ENCODE data around the gene ETV6.
A peak's percentile ranks its signal among the peaks of the same experiment; 100 is the strongest.

ETV6 gene

GRCh38 chr12:11827091-11828061 is 177.9 kb downstream of the ETV6 start:
- Mint-ChIP-seq H3K27me3 (no peaks in the 10 kb centered on the region), H3K27ac (peak overlapping the region; percentile 53), H3K36me3 (ENCODE audit: low read depth) (peaks cover 25% of the 10 kb centered on the region), H3K4me3 (no peak overlapping the region), H3K4me1 (ENCODE audit: low read depth) (peaks cover 41% of the 10 kb centered on the region), H3K9me3 (no peaks in the 10 kb centered on the region)

GRCh38 chr12:11829764-11830194 is 180.3 kb downstream of the ETV6 start:
- Mint-ChIP-seq H3K27ac (no peak overlapping the region), H3K36me3 (ENCODE audit: low read depth) (peaks cover 33% of the 10 kb centered on the region), H3K9me3 (no peaks in the 10 kb centered on the region), H3K4me3 (no peak overlapping the region), H3K4me1 (ENCODE audit: low read depth) (peaks cover 45% of the 10 kb centered on the region), H3K27me3 (no peaks in the 10 kb centered on the region)

- no peaks in the 10 kb centered on the region for H3K9me3 Mint-ChIP-seq
- H3K36me3 Mint-ChIP-seq (ENCODE audit: low read depth), result peaks cover 27% of the 10 kb centered on the region
- no peak overlapping the region for H3K27ac Mint-ChIP-seq
- H3K4me3 Mint-ChIP-seq, result no peak overlapping the region
- no peaks in the 10 kb centered on the region for H3K27me3 Mint-ChIP-seq
- peaks cover 45% of the 10 kb centered on the region for H3K4me1 Mint-ChIP-seq (ENCODE audit: low read depth)
Observed at GRCh38 chr12:11830307-11830801, 180.9 kb downstream of the ETV6 start.

- Mint-ChIP-seq H3K4me1 (ENCODE audit: low read depth) (peaks cover 49% of the 10 kb centered on the region), H3K9me3 (no peaks in the 10 kb centered on the region), H3K4me3 (no peak overlapping the region), H3K27ac (peak overlapping the region; percentile 70), H3K36me3 (ENCODE audit: low read depth) (peaks cover 17% of the 10 kb centered on the region), H3K27me3 (no peaks in the 10 kb centered on the region)
Observed at GRCh38 chr12:11832093-11832492, 182.6 kb downstream of the ETV6 start.

- no peaks in the 10 kb centered on the region for H3K9me3 Mint-ChIP-seq
- peak overlapping the region; percentile 77 for H3K27ac Mint-ChIP-seq
- peaks cover 59% of the 10 kb centered on the region for H3K4me1 Mint-ChIP-seq (ENCODE audit: low read depth)
- peaks cover 24% of the 10 kb centered on the region for H3K36me3 Mint-ChIP-seq (ENCODE audit: low read depth)
- H3K4me3 Mint-ChIP-seq, result no peak overlapping the region
- H3K27me3 Mint-ChIP-seq, result no peaks in the 10 kb centered on the region
Observed at GRCh38 chr12:11833174-11833895, 183.9 kb downstream of the ETV6 start.

GRCh38 chr12:11834104-11834812 is 184.8 kb downstream of the ETV6 start:
- no peaks in the 10 kb centered on the region for H3K9me3 Mint-ChIP-seq
- H3K27ac Mint-ChIP-seq, result peak overlapping the region; percentile 77
- no peaks in the 10 kb centered on the region for H3K27me3 Mint-ChIP-seq
- no peak overlapping the region for H3K4me3 Mint-ChIP-seq
- peaks cover 68% of the 10 kb centered on the region for H3K4me1 Mint-ChIP-seq (ENCODE audit: low read depth)
- H3K36me3 Mint-ChIP-seq (ENCODE audit: low read depth), result peaks cover 28% of the 10 kb centered on the region

- H3K27ac Mint-ChIP-seq, result peak overlapping the region; percentile 70
- peaks cover 69% of the 10 kb centered on the region for H3K4me1 Mint-ChIP-seq (ENCODE audit: low read depth)
- H3K36me3 Mint-ChIP-seq (ENCODE audit: low read depth), result peaks cover 29% of the 10 kb centered on the region
- H3K9me3 Mint-ChIP-seq, result no peaks in the 10 kb centered on the region
- H3K27me3 Mint-ChIP-seq, result no peaks in the 10 kb centered on the region
- no peak overlapping the region for H3K4me3 Mint-ChIP-seq
Observed at GRCh38 chr12:11834931-11835330, 185.5 kb downstream of the ETV6 start.

GRCh38 chr12:11836282-11837151 is 187.0 kb downstream of the ETV6 start:
- H3K9me3 Mint-ChIP-seq, result no peaks in the 10 kb centered on the region
- peaks cover 42% of the 10 kb centered on the region for H3K36me3 Mint-ChIP-seq (ENCODE audit: low read depth)
- peak overlapping the region; percentile 37 for H3K4me3 Mint-ChIP-seq
- no peaks in the 10 kb centered on the region for H3K27me3 Mint-ChIP-seq
- H3K27ac Mint-ChIP-seq, result peak overlapping the region; percentile 91
- peaks cover 69% of the 10 kb centered on the region for H3K4me1 Mint-ChIP-seq (ENCODE audit: low read depth)

- no peaks in the 10 kb centered on the region for H3K9me3 Mint-ChIP-seq
- peak overlapping the region; percentile 91 for H3K27ac Mint-ChIP-seq
- H3K4me3 Mint-ChIP-seq, result peak overlapping the region; percentile 11
Observed at GRCh38 chr12:11837216-11837934, 187.9 kb downstream of the ETV6 start.

GRCh38 chr12:11838403-11838802 is 188.9 kb downstream of the ETV6 start:
- H3K36me3 Mint-ChIP-seq (ENCODE audit: low read depth), result peaks cover 49% of the 10 kb centered on the region
- H3K4me1 Mint-ChIP-seq (ENCODE audit: low read depth), result peaks cover 58% of the 10 kb centered on the region
- no peaks in the 10 kb centered on the region for H3K9me3 Mint-ChIP-seq

More at GRCh38 chr12:11837216-11837934, 187.9 kb downstream of the ETV6 start:
- Mint-ChIP-seq H3K27me3 (no peaks in the 10 kb centered on the region), H3K36me3 (ENCODE audit: low read depth) (peaks cover 46% of the 10 kb centered on the region), H3K4me1 (ENCODE audit: low read depth) (peaks cover 61% of the 10 kb centered on the region)

GRCh38 chr12:11839091-11839641 is 189.7 kb downstream of the ETV6 start:
- Mint-ChIP-seq H3K4me3 (no peak overlapping the region), H3K9me3 (no peaks in the 10 kb centered on the region), H3K27ac (no peak overlapping the region), H3K36me3 (ENCODE audit: low read depth) (peaks cover 51% of the 10 kb centered on the region), H3K4me1 (ENCODE audit: low read depth) (peaks cover 50% of the 10 kb centered on the region), H3K27me3 (no peaks in the 10 kb centered on the region)

More at GRCh38 chr12:11838403-11838802, 188.9 kb downstream of the ETV6 start:
- Mint-ChIP-seq H3K4me3 (no peak overlapping the region), H3K27ac (no peak overlapping the region), H3K27me3 (no peaks in the 10 kb centered on the region)

GRCh38 chr12:11840366-11840765 is 190.9 kb downstream of the ETV6 start:
- Mint-ChIP-seq H3K27ac (no peak overlapping the region), H3K4me1 (ENCODE audit: low read depth) (peaks cover 38% of the 10 kb centered on the region), H3K36me3 (ENCODE audit: low read depth) (peaks cover 51% of the 10 kb centered on the region), H3K27me3 (no peaks in the 10 kb centered on the region), H3K9me3 (no peaks in the 10 kb centered on the region), H3K4me3 (no peak overlapping the region)

- no peak overlapping the region for H3K4me3 Mint-ChIP-seq
- no peaks in the 10 kb centered on the region for H3K9me3 Mint-ChIP-seq
- H3K27ac Mint-ChIP-seq, result no peak overlapping the region
- no peaks in the 10 kb centered on the region for H3K27me3 Mint-ChIP-seq
- H3K36me3 Mint-ChIP-seq (ENCODE audit: low read depth), result peaks cover 61% of the 10 kb centered on the region
- no peaks in the 10 kb centered on the region for H3K4me1 Mint-ChIP-seq (ENCODE audit: low read depth)
Observed at GRCh38 chr12:11846488-11846887, 197.0 kb downstream of the ETV6 start.
